ENCODE results near the gene ZBTB33.

DNA sequence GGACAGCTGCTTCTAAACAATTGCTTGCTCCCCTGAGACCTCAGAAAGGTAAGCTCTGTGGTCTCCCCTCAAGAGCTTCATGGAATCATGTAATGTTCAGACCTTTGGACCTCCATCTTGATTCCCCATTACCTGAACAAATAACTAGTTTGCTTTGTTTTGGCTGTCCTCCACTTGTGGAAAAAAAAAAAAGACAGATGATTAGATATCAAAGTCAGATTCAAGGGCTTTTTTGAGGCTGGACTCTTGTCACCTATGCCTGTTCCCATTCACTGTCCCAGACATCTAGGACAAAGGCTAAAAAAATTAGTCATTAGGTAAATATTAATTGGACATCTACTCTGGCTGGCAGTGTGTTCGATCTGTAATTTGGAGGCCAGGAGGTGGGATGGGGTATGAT lies 47.3 kb downstream of the ZBTB33 start:
- TF ChIP-seq, protein P1, sequence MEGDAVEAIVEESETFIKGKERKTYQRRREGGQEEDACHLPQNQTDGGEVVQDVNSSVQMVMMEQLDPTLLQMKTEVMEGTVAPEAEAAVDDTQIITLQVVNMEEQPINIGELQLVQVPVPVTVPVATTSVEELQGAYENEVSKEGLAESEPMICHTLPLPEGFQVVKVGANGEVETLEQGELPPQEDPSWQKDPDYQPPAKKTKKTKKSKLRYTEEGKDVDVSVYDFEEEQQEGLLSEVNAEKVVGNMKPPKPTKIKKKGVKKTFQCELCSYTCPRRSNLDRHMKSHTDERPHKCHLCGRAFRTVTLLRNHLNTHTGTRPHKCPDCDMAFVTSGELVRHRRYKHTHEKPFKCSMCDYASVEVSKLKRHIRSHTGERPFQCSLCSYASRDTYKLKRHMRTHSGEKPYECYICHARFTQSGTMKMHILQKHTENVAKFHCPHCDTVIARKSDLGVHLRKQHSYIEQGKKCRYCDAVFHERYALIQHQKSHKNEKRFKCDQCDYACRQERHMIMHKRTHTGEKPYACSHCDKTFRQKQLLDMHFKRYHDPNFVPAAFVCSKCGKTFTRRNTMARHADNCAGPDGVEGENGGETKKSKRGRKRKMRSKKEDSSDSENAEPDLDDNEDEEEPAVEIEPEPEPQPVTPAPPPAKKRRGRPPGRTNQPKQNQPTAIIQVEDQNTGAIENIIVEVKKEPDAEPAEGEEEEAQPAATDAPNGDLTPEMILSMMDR (IDR thresholded peaks at IDR 0.05; ENCODE audit: low read length) = no peak
- TF ChIP-seq EZH2phosphoT487 (IDR thresholded peaks at IDR 0.05; ENCODE audit: low read length) = no peak
